Transverse colon (tissue), 3 donors: ENCODE results near the gene NQO2.

ENCODE experiments used
- EP300 ChIP-seq: sonication (generic); formaldehyde crosslinking; IDR thresholded peaks from one replicate; pipeline ENCODE4 v1.6.1; 2017; ENCODE audit warnings: antibody characterized with exemption, low read depth
- POLR2A ChIP-seq: fragments of 450-650 bp; IDR thresholded peaks from one replicate; pipeline ENCODE4 v1.6.1; 2016; ENCODE audit warnings: antibody characterized with exemption, mild to moderate bottlenecking, moderate library complexity
- POLR2AphosphoS5 ChIP-seq, 3 donors: sonication (generic); formaldehyde crosslinking; IDR thresholded peaks; one replicate each; pipeline ENCODE4 v1.6.1; 2016; ENCODE audit warnings: antibody characterized with exemption in 3 of 3

DNA sequence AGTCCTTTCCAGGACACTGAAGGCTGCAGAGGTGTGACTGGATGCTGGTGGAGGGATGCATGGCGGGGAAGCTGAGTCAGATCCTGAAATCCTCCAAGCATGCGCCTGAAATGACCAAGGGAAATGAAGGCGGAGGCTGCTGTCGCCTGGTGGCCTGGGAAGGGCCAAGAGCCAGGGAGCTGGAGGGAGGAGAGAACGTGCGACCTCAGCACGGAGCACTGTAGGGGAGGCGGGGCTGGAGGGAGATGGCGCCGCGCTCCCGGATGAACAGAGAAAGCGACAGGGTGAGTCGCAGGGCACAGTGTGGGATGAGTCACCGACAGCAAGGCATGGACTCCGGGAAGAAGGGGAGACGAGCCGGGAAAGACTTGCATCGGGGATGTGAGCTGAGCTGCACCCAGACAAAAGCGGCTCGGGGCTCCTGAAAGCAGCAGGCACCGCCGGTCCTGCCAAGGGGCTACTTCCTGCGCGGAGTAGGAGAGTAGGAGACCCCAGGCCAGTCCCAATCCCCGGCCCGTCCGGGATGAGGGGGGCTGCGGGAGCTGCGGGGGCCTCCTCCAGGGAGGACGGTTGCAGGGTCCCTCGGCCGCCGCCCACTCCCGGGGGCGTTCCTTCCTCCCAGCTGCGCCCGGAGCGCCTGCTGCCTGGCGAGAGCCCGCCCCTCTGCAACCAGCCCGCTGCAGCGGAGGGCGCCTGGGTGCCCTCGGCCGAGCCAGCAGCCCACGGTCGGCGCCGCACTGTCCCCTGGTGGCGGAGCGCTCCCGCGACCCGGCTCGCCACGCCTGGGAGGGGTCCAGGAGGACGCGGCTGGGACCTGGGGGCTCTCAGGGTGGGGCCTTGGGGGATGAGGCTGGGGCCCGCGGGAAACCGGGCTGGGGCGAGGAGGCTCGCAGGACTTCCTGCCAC is 11.0 kb upstream of the NQO2 start:
- no peak for TF ChIP-seq EP300
- TF ChIP-seq POLR2AphosphoS5 (IDR thresholded peaks at IDR 0.05) = peak; percentile 62 to 85 (median 76)
- peak; percentile 73 for TF ChIP-seq POLR2A
